Measurements from ENCODE around the gene TBK1. TPM values are rescaled to one million over a fixed set of nuclear protein-coding genes. Genes with fewer than 3 reads are reported as not detected.

The TBK1 gene
- total RNA-seq, 4 donors from 2014 or later: 27.7 to 60.5 (median 38.6) TPM

DNA sequence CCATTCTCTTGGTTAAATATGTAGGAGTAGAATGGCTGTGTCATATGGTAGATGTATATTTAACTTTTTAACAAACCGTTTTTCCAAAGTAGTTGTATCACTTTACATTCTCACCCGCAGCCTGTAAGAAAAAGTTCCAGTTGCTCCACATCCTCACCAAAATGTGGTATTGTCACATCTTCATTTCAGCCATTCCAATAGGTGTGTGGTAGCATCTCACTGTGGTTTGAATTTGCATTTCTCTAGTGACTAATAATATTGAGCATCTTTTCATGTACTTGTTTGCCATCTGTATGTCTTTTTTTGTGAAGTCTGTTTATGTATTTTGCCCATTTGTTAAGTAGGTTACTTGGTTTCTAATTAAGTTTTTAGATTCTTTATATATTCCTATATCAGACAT lies 78.6 kb downstream of the TBK1 start:
- TF ChIP-seq, protein P1, sequence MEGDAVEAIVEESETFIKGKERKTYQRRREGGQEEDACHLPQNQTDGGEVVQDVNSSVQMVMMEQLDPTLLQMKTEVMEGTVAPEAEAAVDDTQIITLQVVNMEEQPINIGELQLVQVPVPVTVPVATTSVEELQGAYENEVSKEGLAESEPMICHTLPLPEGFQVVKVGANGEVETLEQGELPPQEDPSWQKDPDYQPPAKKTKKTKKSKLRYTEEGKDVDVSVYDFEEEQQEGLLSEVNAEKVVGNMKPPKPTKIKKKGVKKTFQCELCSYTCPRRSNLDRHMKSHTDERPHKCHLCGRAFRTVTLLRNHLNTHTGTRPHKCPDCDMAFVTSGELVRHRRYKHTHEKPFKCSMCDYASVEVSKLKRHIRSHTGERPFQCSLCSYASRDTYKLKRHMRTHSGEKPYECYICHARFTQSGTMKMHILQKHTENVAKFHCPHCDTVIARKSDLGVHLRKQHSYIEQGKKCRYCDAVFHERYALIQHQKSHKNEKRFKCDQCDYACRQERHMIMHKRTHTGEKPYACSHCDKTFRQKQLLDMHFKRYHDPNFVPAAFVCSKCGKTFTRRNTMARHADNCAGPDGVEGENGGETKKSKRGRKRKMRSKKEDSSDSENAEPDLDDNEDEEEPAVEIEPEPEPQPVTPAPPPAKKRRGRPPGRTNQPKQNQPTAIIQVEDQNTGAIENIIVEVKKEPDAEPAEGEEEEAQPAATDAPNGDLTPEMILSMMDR (IDR thresholded peaks at IDR 0.05; ENCODE audit: low read depth): no peak

DNA sequence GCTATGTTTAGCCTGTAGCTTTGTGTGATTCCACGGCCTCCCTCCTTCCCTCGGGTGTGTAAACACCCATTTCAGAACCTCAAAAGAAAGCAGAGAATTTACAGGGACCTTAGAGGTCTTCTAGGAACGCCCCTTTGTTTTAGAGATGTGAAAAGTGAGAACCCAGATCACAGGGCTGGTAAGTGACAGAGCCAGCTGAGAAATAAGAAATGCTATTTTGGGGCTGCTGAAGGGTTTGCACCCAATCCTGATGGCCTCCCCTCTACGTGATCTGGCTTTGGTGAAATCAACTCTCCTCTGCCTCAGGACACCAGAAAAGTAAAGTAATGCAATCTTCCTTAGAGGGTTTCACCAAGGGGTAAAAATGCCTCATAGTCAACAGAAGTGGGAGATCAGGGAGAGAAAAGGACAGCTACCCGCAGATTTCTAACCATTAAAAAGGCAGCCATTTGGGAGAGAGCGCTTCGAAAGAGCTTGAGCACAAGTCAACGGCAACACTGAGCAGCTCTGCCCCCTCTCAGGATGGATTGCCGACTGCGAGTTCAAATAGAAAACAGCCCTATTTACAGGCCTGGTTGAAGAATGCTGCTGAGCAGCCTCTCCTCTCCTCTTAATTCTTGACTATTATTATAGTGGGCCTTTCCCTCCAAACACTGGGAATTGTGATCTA lies 79.9 kb downstream of the TBK1 start:
- TF ChIP-seq, protein P1 (IDR thresholded peaks at IDR 0.05; ENCODE audit: low read depth): no peak

DNA sequence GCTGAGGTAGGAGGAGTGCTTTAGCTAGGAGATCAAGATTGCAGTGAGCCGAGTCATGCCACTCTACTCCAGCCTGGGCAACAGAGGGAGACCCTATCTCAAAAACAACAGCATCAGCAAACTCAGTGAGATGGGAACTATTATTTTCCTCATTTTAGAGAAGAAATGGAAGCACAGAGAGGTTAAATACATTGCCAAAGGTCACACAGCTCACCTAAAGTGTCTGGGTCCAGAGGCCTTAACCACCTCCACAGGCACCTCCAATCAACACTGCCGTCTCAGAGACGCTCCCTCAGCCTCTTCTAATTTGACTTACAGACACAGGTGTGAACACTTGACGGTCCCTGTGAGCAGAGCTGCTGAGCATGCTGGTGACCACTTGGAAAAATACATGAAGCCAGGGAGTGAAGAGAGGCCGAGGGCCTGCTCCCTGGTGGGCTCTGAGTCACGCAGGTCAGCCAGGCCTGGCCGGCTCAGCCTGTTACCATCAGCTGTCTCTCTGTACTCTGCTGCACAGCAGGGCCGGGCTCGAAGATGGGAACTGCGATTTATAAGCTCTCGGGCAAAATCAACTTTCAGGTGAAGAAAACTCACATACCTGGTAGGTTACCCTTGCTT lies 80.9 kb downstream of the TBK1 start:
- TF ChIP-seq, protein P1 (IDR thresholded peaks at IDR 0.05; ENCODE audit: low read depth): no peak

DNA sequence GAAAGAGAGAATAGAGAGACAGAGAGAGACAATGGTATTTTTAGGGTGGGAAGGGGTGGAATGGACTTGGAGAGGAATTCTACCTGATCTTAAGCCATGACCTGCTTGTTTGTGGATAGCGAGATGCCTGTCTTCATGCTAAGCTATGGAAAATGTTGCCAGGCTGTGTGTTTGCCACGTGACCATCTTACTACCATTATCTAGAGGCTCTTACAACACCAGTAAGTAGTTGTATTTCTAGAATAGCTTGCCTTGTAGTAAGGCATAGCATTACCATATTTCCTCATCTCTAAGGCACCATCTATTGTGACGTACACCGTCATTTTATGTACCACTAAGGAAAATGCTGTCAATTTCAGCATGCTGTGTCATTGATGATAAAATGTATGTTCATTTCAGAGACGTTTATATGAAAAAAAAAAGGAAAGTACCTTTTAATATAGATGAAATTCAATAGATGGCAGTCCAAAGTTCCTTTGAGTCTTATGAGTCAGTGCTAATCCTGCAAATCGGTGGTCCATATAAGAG lies 82.8 kb downstream of the TBK1 start:
- TF ChIP-seq, protein P1 (IDR thresholded peaks at IDR 0.05; ENCODE audit: low read depth): no peak

DNA sequence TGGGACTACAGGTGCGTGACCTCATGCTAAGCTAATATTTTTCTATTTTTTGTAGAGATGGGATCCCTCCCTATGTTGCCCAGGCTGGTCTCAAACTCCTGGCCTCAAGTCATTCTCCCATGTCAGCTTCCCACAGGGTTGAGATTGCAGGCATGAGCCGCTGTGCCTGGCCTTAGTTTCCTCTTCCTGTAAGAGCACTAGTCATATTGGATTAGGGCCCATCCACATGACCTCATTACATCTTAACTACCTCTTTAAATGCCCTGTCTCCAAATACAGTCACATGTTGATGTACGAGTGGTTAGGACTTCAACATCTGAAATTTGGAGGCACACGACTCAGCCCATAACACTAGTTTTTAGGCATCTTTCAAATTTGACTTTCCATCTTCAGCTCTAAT lies 86.2 kb downstream of the TBK1 start:
- TF ChIP-seq, protein P1 (IDR thresholded peaks at IDR 0.05; ENCODE audit: low read depth): no peak

DNA sequence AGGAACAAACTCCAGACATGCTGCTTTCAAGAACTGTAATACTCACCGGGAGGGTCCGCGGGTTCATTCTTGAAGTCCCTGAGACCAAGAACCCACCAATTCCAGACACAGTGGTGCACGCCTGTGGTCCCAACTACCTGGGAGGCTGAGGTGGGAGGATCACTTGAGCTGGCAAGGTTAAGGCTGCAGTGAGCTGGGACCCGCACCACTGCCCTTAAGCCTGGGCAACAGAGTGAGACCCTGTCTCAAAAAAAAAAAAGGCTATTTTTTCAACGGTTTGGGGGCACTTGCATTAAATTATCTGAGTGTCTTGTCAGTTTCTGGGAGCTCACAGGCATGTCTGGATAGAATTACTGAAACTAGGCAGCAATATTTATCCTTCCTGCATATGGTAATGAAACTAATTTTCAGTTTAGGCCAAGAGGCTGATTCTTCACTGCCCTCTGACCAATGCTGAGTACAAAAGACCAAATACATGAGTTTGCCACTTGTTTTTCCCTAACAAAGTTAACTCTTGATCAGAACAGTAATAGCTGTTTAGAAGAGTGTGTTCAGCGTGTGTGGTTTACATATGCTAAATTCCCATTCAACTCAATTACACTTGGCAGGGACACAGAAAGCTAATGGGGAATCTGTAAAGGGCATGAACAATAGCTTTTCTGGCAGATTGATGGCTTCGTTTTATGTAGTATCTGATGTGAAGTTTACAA lies 92.6 kb downstream of the TBK1 start:
- TF ChIP-seq, protein P1 (IDR thresholded peaks at IDR 0.05; ENCODE audit: low read depth): no peak

DNA sequence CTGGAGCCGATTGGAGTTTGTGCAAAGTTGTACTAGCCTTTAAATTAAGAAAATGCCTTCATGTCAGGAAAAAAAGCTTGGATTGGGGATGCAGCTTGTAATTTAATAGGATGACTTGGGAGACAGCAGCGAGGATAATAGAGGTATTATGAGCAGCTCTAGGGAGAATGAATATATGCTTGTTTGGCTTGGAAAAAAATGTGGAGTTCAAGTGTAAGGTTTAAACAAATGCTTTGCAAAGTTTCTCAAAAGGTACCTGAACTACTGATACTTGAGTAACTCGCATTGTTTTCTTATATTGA lies 93.1 kb downstream of the TBK1 start:
- TF ChIP-seq, protein P1 (IDR thresholded peaks at IDR 0.05; ENCODE audit: low read depth): no peak
